ENCODE measurements around the gene PHF3.

DNA sequence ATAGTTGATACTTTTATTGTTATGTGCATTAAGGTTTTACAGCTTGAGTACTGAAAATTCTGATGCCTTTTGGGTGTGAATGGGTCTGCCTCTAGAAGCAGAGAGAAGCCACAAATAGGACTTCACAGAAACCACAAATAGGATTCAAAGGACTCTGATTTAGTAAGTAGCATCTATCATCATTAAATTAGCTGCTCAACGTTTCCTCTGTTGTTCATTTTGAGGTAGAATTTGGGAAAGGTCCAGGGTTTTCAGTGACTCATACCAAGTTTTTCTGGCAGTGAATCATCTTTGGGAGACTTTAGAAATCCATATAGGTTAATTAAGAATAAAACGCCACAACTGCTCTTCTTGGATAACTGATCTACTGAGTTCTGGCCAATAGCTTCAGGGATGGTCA lies 105.1 kb downstream of the PHF3 start:
- no peak for TF ChIP-seq CTCF (IDR thresholded peaks at IDR 0.05 in 4 of 5, conservative IDR thresholded peaks at IDR 0.05 in 1 of 5)
- TF ChIP-seq POLR2A (IDR thresholded peaks at IDR 0.05) = no peak
